ENCODE results near the gene SPOCK2. TPM values are rescaled to one million over a fixed set of nuclear protein-coding genes. Genes with fewer than 3 reads are reported as not detected.
A peak's percentile ranks its signal among the peaks of the same experiment; 100 is the strongest.

SPOCK2 gene
- total and polyA plus RNA-seq, 2 of the 13 experiments (the other 11 are each of a cell fraction or from before 2014, with no cell fraction given): 8.6 to 30.6 TPM

- TF ChIP-seq ZNF646 (CRISPR knock-in tag; IDR thresholded peaks at IDR 0.05) (no peak), PBX3 (CRISPR knock-in tag; IDR thresholded peaks at IDR 0.05; ENCODE audit: borderline replicate concordance) (no peak), ZBTB26 (CRISPR knock-in tag; IDR thresholded peaks at IDR 0.05; ENCODE audit: borderline replicate concordance) (no peak), POLR2G (IDR thresholded peaks at IDR 0.05; ENCODE audit: low read depth, low read length) (peak; percentile 42), GABPA (IDR thresholded peaks at IDR 0.05; ENCODE audit: low read depth, low read length) (no peak), GABPA (CRISPR knock-in tag; IDR thresholded peaks at IDR 0.05; ENCODE audit: low read depth) (no peak), ZNF557 (CRISPR knock-in tag; IDR thresholded peaks at IDR 0.05) (0 out of 2 replicates have a peak, but pooled peaks have one; percentile 45), ZBTB38 (CRISPR knock-in tag; IDR thresholded peaks at IDR 0.05) (peak; percentile 95), ZNF574 (CRISPR knock-in tag; IDR thresholded peaks at IDR 0.05) (peak; percentile 69), ZNF558 (CRISPR knock-in tag; IDR thresholded peaks at IDR 0.05; ENCODE audit: borderline replicate concordance) (no peak), GATAD2A (CRISPR knock-in tag; IDR thresholded peaks at IDR 0.05) (peak; percentile 58; the same call in 1 of the 2 replicates), RNF2 (conservative IDR thresholded peaks at IDR 0.05; ENCODE audit: low read depth) (peak; percentile 30; the same call in 1 of the 2 replicates), HHEX (CRISPR knock-in tag; IDR thresholded peaks at IDR 0.05) (no peak), REPIN1 (CRISPR knock-in tag; IDR thresholded peaks at IDR 0.05; ENCODE audit: borderline replicate concordance, low read depth) (peak; percentile 69; the same call in 1 of the 2 replicates), ZZZ3 (CRISPR knock-in tag; IDR thresholded peaks at IDR 0.05; ENCODE audit: borderline replicate concordance) (no peak), ZNF891 (CRISPR knock-in tag; IDR thresholded peaks at IDR 0.05) (peak; percentile 46; the same call in 1 of the 2 replicates), SMC3 (IDR thresholded peaks at IDR 0.05; ENCODE audit: low read length) (no peak)
Observed at GRCh38 chr10:72056932-72057751, 31.2 kb downstream of the SPOCK2 start (continued).

Measured in HepG2 (cell line).